GM19351 (cell line): ENCODE results near the gene DCTPP1.
"Not testable (repeated sequence)": the region's sequence is repeated elsewhere in the genome, so short reads cannot be mapped to it uniquely, and the experiment has no call there.

Experiments
- ATAC-seq: cut with Tn5 transposase; IDR thresholded peaks from one replicate; pipeline ENCODE4 v1.9.1; 2021; ENCODE audit warnings: mild to moderate bottlenecking, moderate library complexity; ENCODE audit not compliant: unreplicated experiment

The DCTPP1 gene

GRCh38 chr16:30429678-30430427 is at the start of gene DCTPP1:
DCTPP1 (minus strand) TSS chr16:30430030; CDS start chr16:30429980, 50 bp downstream.
- peak; percentile 97 for ATAC-seq

GRCh38 chr16:30478766-30479478 is 49.1 kb upstream of the DCTPP1 start:
- no peak for ATAC-seq

GRCh38 chr16:30477773-30478172 is 47.9 kb upstream of the DCTPP1 start:
- ATAC-seq = not testable (repeated sequence)

GRCh38 chr16:30476991-30477390 is 47.2 kb upstream of the DCTPP1 start:
- ATAC-seq = no peak

- ATAC-seq = no peak
Measured at GRCh38 chr16:30474684-30475083, 44.9 kb upstream of the DCTPP1 start.

GRCh38 chr16:30474074-30474452 is 44.2 kb upstream of the DCTPP1 start:
- no peak for ATAC-seq

- ATAC-seq = no peak
Measured at GRCh38 chr16:30473231-30474073, 43.6 kb upstream of the DCTPP1 start.

GRCh38 chr16:30472328-30472942 is 42.6 kb upstream of the DCTPP1 start, which contains the start of gene ITGAL:
ITGAL (plus strand) TSS chr16:30472742; CDS start chr16:30472838, 96 bp downstream.
- ATAC-seq = peak; percentile 38

- ATAC-seq = peak; percentile 3
Measured at GRCh38 chr16:30470632-30470995, 40.8 kb upstream of the DCTPP1 start.

- no peak for ATAC-seq
Measured at GRCh38 chr16:30470170-30470512, 40.3 kb upstream of the DCTPP1 start.

- ATAC-seq = no peak
Measured at GRCh38 chr16:30464078-30464477, 34.2 kb upstream of the DCTPP1 start.

- ATAC-seq = not testable (repeated sequence)
Measured at GRCh38 chr16:30461426-30461825, 31.6 kb upstream of the DCTPP1 start.

GRCh38 chr16:30459456-30459855 is 29.6 kb upstream of the DCTPP1 start:
- ATAC-seq = no peak

GRCh38 chr16:30458561-30459394 is 28.9 kb upstream of the DCTPP1 start:
- peak; percentile 80 for ATAC-seq

GRCh38 chr16:30457743-30458560 is 28.1 kb upstream of the DCTPP1 start:
- ATAC-seq = no peak

- ATAC-seq = no peak
Measured at GRCh38 chr16:30457256-30457655, 27.4 kb upstream of the DCTPP1 start.

- no peak for ATAC-seq
Measured at GRCh38 chr16:30456302-30456701, 26.5 kb upstream of the DCTPP1 start.

- ATAC-seq = not testable (repeated sequence)
Measured at GRCh38 chr16:30452709-30453580, 23.1 kb upstream of the DCTPP1 start.
